Measurements from ENCODE around the gene POLDIP3.

The POLDIP3 gene

GRCh38 chr22:42633013-42633412 is 18.3 kb upstream of the POLDIP3 start:
- Histone ChIP-seq H3K36me3 (ENCODE audit: control insufficient read depth in 2 of 2, insufficient read depth in 1 of 2, low read length in 2 of 2) (peaks cover 19 to 85% of the 10 kb centered on the region in 2 experiments; a peak in 2 of 3 replicates), H3K27ac (ENCODE audit: extremely low read depth, low read depth, low read length) (no peak overlapping the region), H3K4me1 (ENCODE audit: control insufficient read depth, insufficient read depth, low read length) (no peaks in the 10 kb centered on the region), H3K4me3 (ENCODE audit: low read depth, low read length) (no peak overlapping the region), H3K9me3 (ENCODE audit: control insufficient read depth, insufficient read depth, low read depth, low read length) (no peaks in the 10 kb centered on the region)
- ChIA-PET CTCF (interaction anchor here (1.1 kb wide), 2 partner anchors 11 to 12 kb away, joined by 4 to 10 read pairs; no protein-coding TSS in a partner anchor), POLR2A (no interaction called here)
- no peak for TF ChIP-seq ZNF777 (tag by site-specific recombination; IDR thresholded peaks at IDR 0.05; ENCODE audit: borderline replicate concordance)
- TF ChIP-seq ZNF776 (tag by site-specific recombination; IDR thresholded peaks at IDR 0.05; ENCODE audit: borderline replicate concordance) = no peak
- TF ChIP-seq ZBTB7A (tag by site-specific recombination; IDR thresholded peaks at IDR 0.05; ENCODE audit: low read depth) = no peak
- TF ChIP-seq ZBTB8A (tag by site-specific recombination; IDR thresholded peaks at IDR 0.05) = no peak
- no peak for TF ChIP-seq ZNF830 (tag by site-specific recombination; IDR thresholded peaks at IDR 0.05; ENCODE audit: low read depth)
- TF ChIP-seq ZNF350 (tag by site-specific recombination; IDR thresholded peaks at IDR 0.05) = no peak
- TF ChIP-seq SP3 (tag by site-specific recombination; IDR thresholded peaks at IDR 0.05) = no peak
- no peak for TF ChIP-seq ZNF26 (tag by site-specific recombination; IDR thresholded peaks at IDR 0.05)
- TF ChIP-seq, protein P1, sequence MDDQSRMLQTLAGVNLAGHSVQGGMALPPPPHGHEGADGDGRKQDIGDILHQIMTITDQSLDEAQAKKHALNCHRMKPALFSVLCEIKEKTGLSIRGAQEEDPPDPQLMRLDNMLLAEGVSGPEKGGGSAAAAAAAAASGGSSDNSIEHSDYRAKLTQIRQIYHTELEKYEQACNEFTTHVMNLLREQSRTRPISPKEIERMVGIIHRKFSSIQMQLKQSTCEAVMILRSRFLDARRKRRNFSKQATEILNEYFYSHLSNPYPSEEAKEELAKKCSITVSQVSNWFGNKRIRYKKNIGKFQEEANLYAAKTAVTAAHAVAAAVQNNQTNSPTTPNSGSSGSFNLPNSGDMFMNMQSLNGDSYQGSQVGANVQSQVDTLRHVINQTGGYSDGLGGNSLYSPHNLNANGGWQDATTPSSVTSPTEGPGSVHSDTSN (CRISPR knock-in tag; IDR thresholded peaks at IDR 0.05) = no peak
- TF ChIP-seq ATF2 (tag by site-specific recombination; IDR thresholded peaks at IDR 0.05; ENCODE audit: low read depth) = no peak
- TF ChIP-seq ZNF211 (tag by site-specific recombination; IDR thresholded peaks at IDR 0.05; ENCODE audit: low read depth) = no peak
- TF ChIP-seq FEZF1 (tag by site-specific recombination; IDR thresholded peaks at IDR 0.05) = no peak
- TF ChIP-seq ZNF112 (tag by site-specific recombination; IDR thresholded peaks at IDR 0.05) = no peak
- TF ChIP-seq OSR2 (tag by site-specific recombination; IDR thresholded peaks at IDR 0.05) = no peak

DNA sequence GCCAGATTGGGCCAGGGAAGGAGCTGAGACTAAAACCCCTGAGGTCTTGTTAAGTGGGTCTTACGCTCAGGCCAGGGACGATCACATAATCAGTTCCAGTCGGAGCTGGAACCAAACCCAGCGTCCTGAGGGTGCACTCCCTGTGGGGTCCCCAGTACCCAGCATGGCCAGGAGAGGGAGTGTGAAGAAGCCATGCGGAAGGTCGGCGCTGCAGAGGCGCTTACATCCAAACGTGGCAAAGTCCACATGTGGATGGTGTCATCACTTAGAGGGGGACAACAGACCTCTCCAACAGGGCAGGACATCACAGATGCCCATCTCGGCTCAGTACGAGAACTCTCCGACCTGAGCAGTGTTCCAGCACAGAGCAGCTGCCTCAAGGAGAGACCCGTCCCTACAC is 17.4 kb upstream of the POLDIP3 start:
- H3K4me3 ChIP-seq (ENCODE audit: low read depth, low read length) = no peak overlapping the region
- H3K9me3 ChIP-seq (ENCODE audit: control insufficient read depth, insufficient read depth, low read depth, low read length) = no peaks in the 10 kb centered on the region
- ChIA-PET POLR2A (interaction anchor here (1.5 kb wide), 1 partner anchor 8 kb away, joined by 3 read pairs; the partner anchor contains the start of gene ATP5MGL), CTCF (interaction anchor here (1.1 kb wide), 1 partner anchor 10 kb away, joined by 10 read pairs; no protein-coding TSS in a partner anchor)
- H3K27ac ChIP-seq (ENCODE audit: extremely low read depth, low read depth, low read length) = no peak overlapping the region
- H3K4me1 ChIP-seq (ENCODE audit: control insufficient read depth, insufficient read depth, low read length) = no peaks in the 10 kb centered on the region
- TF ChIP-seq GLIS1 (tag by site-specific recombination; IDR thresholded peaks at IDR 0.05) = peak; percentile 36; the same call in 1 of the 2 replicates
- TF ChIP-seq, protein P2, sequence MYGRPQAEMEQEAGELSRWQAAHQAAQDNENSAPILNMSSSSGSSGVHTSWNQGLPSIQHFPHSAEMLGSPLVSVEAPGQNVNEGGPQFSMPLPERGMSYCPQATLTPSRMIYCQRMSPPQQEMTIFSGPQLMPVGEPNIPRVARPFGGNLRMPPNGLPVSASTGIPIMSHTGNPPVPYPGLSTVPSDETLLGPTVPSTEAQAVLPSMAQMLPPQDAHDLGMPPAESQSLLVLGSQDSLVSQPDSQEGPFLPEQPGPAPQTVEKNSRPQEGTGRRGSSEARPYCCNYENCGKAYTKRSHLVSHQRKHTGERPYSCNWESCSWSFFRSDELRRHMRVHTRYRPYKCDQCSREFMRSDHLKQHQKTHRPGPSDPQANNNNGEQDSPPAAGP (tag by site-specific recombination; IDR thresholded peaks at IDR 0.05) = no peak
- peaks cover 19 to 90% of the 10 kb centered on the region in 2 experiments; a peak in 2 of 3 replicates for H3K36me3 ChIP-seq (ENCODE audit: control insufficient read depth in 2 of 2, insufficient read depth in 1 of 2, low read length in 2 of 2)

Data from HEK293 (cell line).